HG03280 (cell line): ENCODE data around the gene TPRA1.
A peak's percentile ranks its signal among the peaks of the same experiment; 100 is the strongest.

Source experiments
- ATAC-seq: cut with Tn5 transposase; IDR thresholded peaks from one replicate; pipeline ENCODE4 v1.9.1; 2021; ENCODE audit warnings: mild to moderate bottlenecking, moderate library complexity; ENCODE audit not compliant: unreplicated experiment

The TPRA1 gene

DNA sequence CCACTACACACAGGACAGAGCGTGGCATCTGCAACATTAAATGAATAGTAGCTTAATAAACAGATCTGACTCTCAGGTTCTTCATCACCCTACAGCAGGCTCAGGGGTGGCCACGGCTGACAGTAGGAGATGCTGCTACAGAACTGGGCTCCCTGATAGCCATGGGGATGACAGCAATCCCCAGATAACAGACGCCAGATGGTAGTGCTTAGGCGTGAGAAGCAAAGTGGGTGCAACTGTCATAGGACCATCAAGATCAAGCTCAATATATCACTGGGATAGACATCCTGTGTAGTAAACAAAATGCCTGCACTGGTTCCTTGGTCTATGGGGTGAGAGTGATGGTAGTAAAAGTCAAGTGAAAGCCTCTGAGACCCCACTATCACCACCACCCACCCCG, 2.6 kb upstream of the TPRA1 start:
- ATAC-seq: no peak

DNA sequence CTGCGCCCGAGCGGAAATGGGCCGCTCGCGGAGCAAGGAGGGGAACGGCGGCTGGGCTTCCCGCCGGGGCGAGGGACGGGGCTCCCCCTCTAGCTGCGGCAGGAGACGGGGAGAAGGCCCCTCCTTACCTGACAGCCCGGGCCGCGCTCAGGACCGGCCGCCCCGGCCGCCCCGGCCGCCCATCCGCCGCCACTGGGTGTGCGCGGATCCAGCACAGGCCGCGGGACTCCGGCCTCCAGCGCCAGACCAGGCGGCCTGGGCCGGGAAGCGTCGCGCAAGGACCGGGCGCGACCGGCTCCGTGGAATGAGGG, 296 bp downstream of the TPRA1 start:
- ATAC-seq: peak; percentile 40

DNA sequence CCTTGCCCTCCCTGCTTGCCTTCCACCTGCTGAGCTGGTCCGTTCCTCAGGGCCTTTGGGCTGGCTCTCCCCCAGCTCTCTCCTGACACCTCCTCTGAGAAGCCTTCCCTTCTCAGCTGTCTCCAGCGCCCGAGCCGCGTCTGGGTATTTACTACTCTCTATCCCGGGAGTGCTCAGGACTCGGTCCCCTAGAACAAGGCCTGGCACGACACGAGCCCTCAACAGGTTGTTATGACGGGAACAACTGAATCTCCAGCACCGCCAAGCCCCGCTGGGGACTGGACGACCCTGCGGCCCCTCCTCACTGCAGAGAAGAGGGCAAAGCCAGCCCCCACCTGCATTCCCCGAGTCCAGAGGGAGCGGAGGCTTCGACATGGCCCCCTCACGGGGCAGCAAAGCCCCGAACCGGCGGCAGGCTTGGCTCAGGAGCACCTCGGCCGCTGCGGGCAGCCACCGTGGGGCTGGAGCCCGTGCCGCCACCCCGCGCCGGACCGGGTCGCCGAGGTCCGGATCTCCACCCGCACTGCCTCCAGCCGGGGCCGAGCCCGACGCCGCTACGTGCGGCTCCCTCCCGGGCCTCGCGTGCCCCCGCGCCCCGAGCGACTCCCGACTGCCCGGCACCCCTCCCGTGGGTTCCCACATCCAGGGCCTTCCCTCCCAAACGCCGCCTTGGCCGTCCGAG, 792 bp downstream of the TPRA1 start:
- ATAC-seq: peak; percentile 3

GRCh38 chr3:127588806-127589577, 1.5 kb downstream of the TPRA1 start:
- ATAC-seq: no peak

DNA sequence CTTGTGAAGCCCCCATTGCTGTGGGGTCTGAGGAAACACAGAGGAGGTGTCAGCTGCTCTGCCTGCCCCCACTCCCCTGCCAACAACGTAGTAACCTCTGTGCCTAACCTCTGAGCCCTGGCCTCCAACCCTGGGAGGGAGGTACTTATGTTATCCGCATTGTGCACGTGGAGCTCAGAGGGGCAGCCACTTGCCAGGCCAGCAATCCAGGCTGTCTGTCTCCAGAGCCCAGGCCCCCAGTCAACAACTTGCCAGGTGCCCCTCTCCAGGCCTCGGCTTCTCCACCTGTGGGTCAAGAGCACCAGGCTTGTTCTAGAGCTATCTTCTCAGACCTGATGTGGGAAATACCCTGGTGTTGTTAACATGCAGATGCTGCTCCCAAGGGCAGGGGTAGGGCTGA, 2.7 kb downstream of the TPRA1 start:
- ATAC-seq: no peak

- ATAC-seq: no peak
Measured at GRCh38 chr3:127585813-127586413, 4.6 kb downstream of the TPRA1 start.

GRCh38 chr3:127585163-127585812, 5.2 kb downstream of the TPRA1 start:
- ATAC-seq: no peak

DNA sequence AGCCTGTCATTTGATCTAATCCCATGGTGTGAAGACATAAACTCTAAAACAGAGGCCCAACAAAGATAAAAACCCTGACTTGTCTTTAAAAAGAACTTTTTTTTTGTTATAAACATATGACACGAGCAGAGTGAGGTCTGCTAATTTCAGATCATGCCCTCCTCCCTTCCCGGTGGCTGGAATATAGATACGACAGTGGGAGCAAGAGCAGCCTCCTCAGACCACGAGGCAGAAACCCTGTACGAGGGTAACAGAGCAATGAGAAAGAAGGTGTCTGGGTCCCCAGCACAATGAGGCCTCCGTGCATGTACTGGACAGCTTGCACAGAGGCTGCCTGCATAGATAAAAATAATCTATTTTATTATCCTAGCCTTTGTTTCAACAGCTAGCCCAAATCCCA, 5.8 kb downstream of the TPRA1 start:
- no peak for ATAC-seq

- no peak for ATAC-seq
Measured at GRCh38 chr3:127580327-127581060, 10.0 kb downstream of the TPRA1 start.

DNA sequence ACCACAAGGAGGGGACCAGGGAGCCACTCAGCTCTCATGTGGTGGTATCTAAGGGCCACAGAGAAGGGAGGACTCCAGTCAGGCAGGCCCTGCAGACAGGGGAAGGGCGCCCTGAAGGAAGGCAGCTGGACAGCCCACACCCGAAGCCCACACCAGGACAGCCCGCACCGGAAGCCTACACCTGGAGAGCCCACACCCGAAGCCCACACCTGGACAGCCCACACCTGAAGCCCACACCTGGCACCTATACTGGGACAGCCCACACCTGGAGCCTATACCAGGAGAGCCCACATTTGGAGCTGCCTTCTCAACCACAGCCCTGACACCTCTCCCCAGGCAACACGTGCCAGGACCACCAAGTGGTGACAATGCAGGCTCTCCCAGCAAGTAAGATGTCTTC, 11.7 kb downstream of the TPRA1 start:
- no peak for ATAC-seq

DNA sequence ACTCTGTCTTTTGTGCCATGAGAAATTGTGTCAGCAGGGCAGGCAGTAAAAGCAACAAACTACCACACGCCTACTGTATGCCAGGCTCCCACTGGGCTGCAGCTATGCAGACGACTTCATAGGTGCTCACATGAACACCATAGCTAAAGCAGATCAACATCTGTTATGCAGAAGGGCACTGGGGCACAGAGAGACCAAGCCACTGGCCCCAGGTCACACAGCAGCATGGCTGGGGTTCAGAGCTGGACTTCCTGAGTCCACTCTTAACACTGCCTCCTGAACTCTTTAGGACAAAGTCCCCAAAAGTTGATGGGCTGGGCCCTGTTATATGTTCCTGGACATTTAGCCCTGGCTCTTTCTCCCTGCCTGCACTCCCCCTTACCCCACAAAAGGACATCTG, 12.4 kb downstream of the TPRA1 start:
- no peak for ATAC-seq

GRCh38 chr3:127577448-127577847, 13.1 kb downstream of the TPRA1 start:
- no peak for ATAC-seq

- peak; percentile 77 for ATAC-seq
Measured at GRCh38 chr3:127574880-127575878, 15.4 kb downstream of the TPRA1 start.

DNA sequence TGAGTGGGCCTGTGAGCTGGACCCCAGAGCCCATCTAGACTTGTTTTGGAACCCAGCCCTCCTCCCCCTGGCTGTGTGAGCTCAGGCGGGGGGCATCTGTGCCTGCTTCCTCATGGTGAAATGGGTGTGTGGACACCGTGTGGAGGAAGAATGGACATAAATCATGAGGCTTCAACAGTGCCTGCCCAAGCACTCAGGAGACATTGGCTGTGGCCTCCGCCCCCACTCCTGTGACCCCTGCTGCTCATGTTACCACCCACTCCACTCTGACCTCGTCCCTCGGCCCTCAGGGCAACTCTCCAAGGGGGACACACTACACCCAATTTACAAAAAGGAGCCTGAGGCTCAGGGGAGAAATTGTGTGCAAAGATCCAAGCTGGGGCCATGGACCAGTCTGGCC, 16.6 kb downstream of the TPRA1 start:
- no peak for ATAC-seq

DNA sequence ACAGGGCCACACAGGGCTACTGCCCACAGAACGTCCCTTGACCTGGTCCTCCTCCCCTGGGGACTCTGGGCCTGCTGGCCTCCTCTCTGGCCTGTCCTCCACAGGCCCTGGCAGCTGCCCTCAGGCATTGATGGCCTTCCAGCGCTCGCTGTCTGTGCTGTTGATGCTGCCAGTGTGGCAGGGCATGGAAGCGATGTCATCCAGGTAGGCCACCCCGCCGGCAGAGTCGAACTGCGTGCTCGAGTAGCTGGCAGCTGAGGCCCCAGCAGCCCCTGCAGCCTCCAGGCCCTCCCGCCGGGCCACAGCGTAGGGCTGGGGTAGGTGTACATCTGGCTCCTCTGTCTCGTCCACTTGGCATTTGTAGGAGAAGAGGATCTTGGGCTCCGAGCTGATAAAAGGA, 17.1 kb downstream of the TPRA1 start:
- no peak for ATAC-seq

DNA sequence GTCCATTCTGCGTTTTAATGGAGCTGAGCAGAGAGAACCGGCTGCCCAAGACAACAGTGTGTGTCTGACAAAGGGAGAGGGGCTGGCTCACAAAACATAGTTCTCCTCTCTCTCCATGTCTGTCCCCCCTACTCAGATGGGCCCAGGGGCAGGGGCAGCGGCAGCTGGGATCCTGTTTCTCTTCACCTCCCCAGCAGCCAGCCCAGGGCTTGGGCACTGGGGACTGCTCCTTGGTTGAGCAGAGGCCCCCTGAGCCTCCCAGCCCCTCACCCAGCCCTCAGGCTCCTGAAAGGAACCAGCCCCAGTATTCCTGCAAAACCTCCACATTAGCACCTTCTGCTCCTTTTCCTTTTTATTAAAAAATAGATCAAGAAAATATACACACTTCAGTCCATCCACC, 17.8 kb downstream of the TPRA1 start:
- no peak for ATAC-seq

DNA sequence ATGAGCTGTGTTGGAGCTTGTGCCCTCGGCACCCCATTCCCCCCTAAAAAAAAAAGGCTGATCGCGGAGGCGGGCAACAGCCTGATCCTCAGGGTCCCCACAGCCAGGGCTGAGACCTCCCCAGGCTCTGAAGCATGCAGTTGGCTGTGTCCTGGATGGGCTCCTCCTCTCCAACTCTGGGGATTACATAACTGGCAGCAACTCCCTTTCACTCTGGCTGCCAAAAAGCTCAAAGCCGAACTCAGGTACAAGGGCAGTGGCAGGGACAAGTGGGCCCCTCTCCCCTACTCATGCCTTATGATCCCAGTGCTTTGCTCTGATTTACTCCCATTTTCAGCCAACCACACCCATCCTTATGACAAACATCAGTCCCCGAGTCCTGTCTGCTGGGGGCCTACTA, 18.3 kb downstream of the TPRA1 start:
- no peak for ATAC-seq

DNA sequence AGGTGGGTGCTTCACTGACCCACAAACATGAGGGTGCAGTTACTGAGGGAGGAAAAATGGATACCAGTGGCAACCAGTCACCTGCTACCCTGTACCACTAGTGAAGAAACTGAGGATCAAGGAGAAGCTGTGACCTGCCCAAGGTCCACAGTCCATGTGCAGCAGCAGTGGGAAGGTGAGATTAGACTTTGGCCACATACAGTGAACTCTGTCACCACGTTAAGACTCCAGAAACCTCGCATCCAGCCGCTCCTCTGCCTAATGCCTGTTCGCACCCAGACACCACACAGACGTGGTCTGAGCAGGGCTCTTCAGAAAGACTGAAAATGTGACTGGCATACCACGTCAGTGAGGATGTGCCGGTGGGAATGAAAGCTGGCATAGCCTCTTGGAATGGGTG, 20.0 kb downstream of the TPRA1 start:
- no peak for ATAC-seq

- ATAC-seq: no peak
Measured at GRCh38 chr3:127569160-127569559, 21.4 kb downstream of the TPRA1 start.

DNA sequence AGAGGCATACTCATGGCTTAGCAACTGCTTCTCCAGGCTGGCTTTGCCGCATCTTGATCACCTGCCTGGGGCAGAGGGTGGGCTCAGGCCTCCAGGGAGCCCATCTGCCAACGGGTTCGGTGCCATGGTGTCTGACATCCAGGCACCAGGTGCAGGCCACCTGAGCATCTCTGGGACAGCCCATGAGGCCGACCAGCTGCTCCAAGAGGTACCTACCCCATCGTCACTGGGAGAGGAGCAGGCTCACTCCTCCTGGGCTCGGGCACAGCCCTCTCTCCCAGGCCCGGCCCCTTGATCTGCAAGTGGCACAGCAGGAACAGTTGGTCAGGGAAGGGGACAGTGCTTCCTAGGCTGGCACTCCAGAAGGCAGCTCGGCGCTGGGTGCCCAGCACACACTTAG, 21.9 kb downstream of the TPRA1 start:
- no peak for ATAC-seq
